Activated CD4-positive, CD25-positive, alpha-beta regulatory T cell treated with anti-CD3 and anti-CD28 coated beads, Interleukin-2, amount 50 U/mL, for 24 hours (primary cell): ENCODE measurements around the gene CAP2.

Experiments
- ATAC-seq, 2 donors: fragments of 150-1000 bp; cut with Tn5 transposase; one replicate each; pipeline ENCODE4 v1.10.0; 2021; ENCODE audit warnings: mild to moderate bottlenecking in 1 of 2, moderate library complexity in 1 of 2

Gene CAP2

GRCh38 chr6:17392978-17393891, at the start of gene CAP2:
Gene CAP2 (plus strand): TSS chr6:17393595. CDS start chr6:17421556, 27,961 bp downstream.
- no peak for ATAC-seq

- no peak for ATAC-seq
These were observed 46.4 kb upstream of the CAP2 start for GRCh38 chr6:17347012-17347411.

- no peak for ATAC-seq
These were observed 44.0 kb upstream of the CAP2 start for GRCh38 chr6:17349427-17349826.

- no peak for ATAC-seq
These were observed 41.1 kb upstream of the CAP2 start for GRCh38 chr6:17352302-17352701.

GRCh38 chr6:17353440-17354175, 39.8 kb upstream of the CAP2 start:
- ATAC-seq, result no peak

GRCh38 chr6:17354700-17355403, 38.5 kb upstream of the CAP2 start:
- no peak for ATAC-seq

- ATAC-seq, result no peak
These were observed 38.0 kb upstream of the CAP2 start for GRCh38 chr6:17355404-17355774.

GRCh38 chr6:17358515-17358914, 34.9 kb upstream of the CAP2 start:
- ATAC-seq, result no peak

GRCh38 chr6:17360564-17360963, 32.8 kb upstream of the CAP2 start:
- no peak for ATAC-seq

- no peak for ATAC-seq
These were observed 32.4 kb upstream of the CAP2 start for GRCh38 chr6:17361013-17361412.

- ATAC-seq, result no peak
These were observed 27.4 kb upstream of the CAP2 start for GRCh38 chr6:17365961-17366360.

GRCh38 chr6:17367868-17368267, 25.5 kb upstream of the CAP2 start:
- ATAC-seq, result no peak

GRCh38 chr6:17381424-17382147, 11.8 kb upstream of the CAP2 start:
- no peak for ATAC-seq

- no peak for ATAC-seq
These were observed 7.7 kb upstream of the CAP2 start for GRCh38 chr6:17385660-17386059.

GRCh38 chr6:17388365-17388764, 5.0 kb upstream of the CAP2 start:
- no peak for ATAC-seq

- ATAC-seq, result no peak
These were observed 4.0 kb upstream of the CAP2 start for GRCh38 chr6:17389274-17389847.

GRCh38 chr6:17390276-17390675, 3.1 kb upstream of the CAP2 start:
- ATAC-seq, result no peak

GRCh38 chr6:17391976-17392375, 1.4 kb upstream of the CAP2 start:
- ATAC-seq, result no peak

GRCh38 chr6:17393892-17394631, 667 bp downstream of the CAP2 start:
- no peak for ATAC-seq

- no peak for ATAC-seq
These were observed 1.7 kb downstream of the CAP2 start for GRCh38 chr6:17395112-17395511.

- no peak for ATAC-seq
These were observed 2.9 kb downstream of the CAP2 start for GRCh38 chr6:17396256-17396655.

GRCh38 chr6:17397764-17398194, 4.4 kb downstream of the CAP2 start:
- ATAC-seq, result no peak
